HCT116 (cell line): ENCODE results near the gene POLR1A. TPM values are rescaled to one million over a fixed set of nuclear protein-coding genes. Genes with fewer than 3 reads are reported as not detected.
"Not testable (repeated sequence)": the region's sequence is repeated elsewhere in the genome, so short reads cannot be mapped to it uniquely, and the experiment has no call there.

ENCODE experiments used
- ATAC-seq: fragments of 200-7000 bp; cut with Tn5 transposase; 2 replicates; pipeline ENCODE4 v1.9.1; 2020; ENCODE audit warnings: mild to moderate bottlenecking, moderate library complexity
- BruUV-seq: library from RNA; stranded (reverse); fragments of 400-500 nt; replicated peaks from 2 replicates; lab custom pipeline; 2021; lab: Mats Ljungman, UMichigan
- CTCF ChIA-PET: fragments of 300-600 bp; sonication (Branson Sonifier 250); formaldehyde crosslinking; loops from one replicate; lab custom pipeline; 2021; ENCODE audit warnings: antibody characterized with exemption; lab: Charles Lee
- POLR2A ChIA-PET: fragments of 300-600, 350-600 bp; sonication (Branson Sonifier 250); formaldehyde crosslinking; loops from one replicate; lab custom pipeline; 2021; ENCODE audit warnings: antibody characterized with exemption; lab: Charles Lee
- RAD21 ChIA-PET, 2 experiments: fragments of 300-600 bp; sonication (Branson Sonifier 250); formaldehyde crosslinking; loops; one replicate each; lab custom pipeline; 2023; ENCODE audit warnings: low total read pairs in 2 of 2; ENCODE audit not compliant: uncharacterized antibody in 2 of 2, unreplicated experiment in 2 of 2, low non-redundant PET in 1 of 2; lab: Charles Lee
- DNase-seq: peaks from one replicate; pipeline ENCODE4 v3.0.0-alpha.2; 2010; ENCODE audit warnings: low read depth, low spot score
- H2AFZ ChIP-seq: fragments of 200-600 bp; shearing (Covaris generic), sonication (generic); 2 replicates; pipeline ENCODE4 v1.6.1; 2017; ENCODE audit warnings: low read depth, mixed run types, mixed read lengths, antibody characterized with exemption, low read length; ENCODE audit not compliant: poor library complexity, severe bottlenecking
- H3K27ac ChIP-seq: 2 replicates; pipeline ENCODE4 v1.5.1; 2012; ENCODE audit warnings: low read depth, low read length
- H3K27me3 ChIP-seq: fragments of 200-600 bp; sonication (generic); 2 replicates; pipeline ENCODE4 v1.6.1; 2016; ENCODE audit warnings: mixed run types, low read length, mixed read lengths; ENCODE audit not compliant: insufficient read depth
- H3K36me3 ChIP-seq, 2 experiments: fragments of 200-500 bp in 1 of 2; fragments of 200-600 bp in 1 of 2; sonication (Bioruptor generic) in 1 of 2; sonication (generic) in 1 of 2; 2 replicates each; pipeline versions ENCODE4 v1.5.1 to v1.6.1; 2014 to 2016; ENCODE audit warnings: low read length in 2 of 2, inconsistent platforms in 1 of 2, mixed read lengths in 1 of 2, mixed run types in 1 of 2; ENCODE audit not compliant: insufficient read depth in 2 of 2, control insufficient read depth in 1 of 2
- H3K4me1 ChIP-seq, 2 experiments: fragments of 200-600 bp in 1 of 2; sonication (generic) in 1 of 2; 2 replicates each; pipeline versions ENCODE4 v1.5.1 to v1.6.1; 2012 to 2017; ENCODE audit warnings: low read length in 2 of 2, inconsistent platforms in 1 of 2, mild to moderate bottlenecking in 1 of 2, mixed read lengths in 1 of 2, mixed run types in 1 of 2, moderate library complexity in 1 of 2; ENCODE audit not compliant: insufficient read depth in 2 of 2, control insufficient read depth in 1 of 2
- H3K4me2 ChIP-seq: fragments of 200-600 bp; sonication (generic); 2 replicates; pipeline ENCODE4 v1.6.1; 2017; ENCODE audit warnings: mixed run types, low read length, mixed read lengths
- H3K4me3 ChIP-seq, 2 experiments: fragments of 200-600 bp in 1 of 2; sonication (generic) in 1 of 2; replicated peaks in 1 of 2; 2 replicates each; pipeline ENCODE4 v1.5.1; 2011 to 2016; ENCODE audit warnings: low read length in 2 of 2, control low read depth in 1 of 2, low read depth in 1 of 2, mild to moderate bottlenecking in 1 of 2, mixed read lengths in 1 of 2, mixed run types in 1 of 2
- H3K79me2 ChIP-seq: fragments of 200-600 bp; sonication (generic); 2 replicates; pipeline ENCODE4 v1.6.1; 2017; ENCODE audit warnings: mild to moderate bottlenecking, mixed run types, low read length, moderate library complexity, mixed read lengths; ENCODE audit not compliant: insufficient read depth
- H3K9ac ChIP-seq: fragments of 200-600 bp; sonication (generic); 2 replicates; pipeline ENCODE4 v1.6.1; 2016; ENCODE audit warnings: low read length, mixed read lengths
- H3K9me2 ChIP-seq: fragments of 200-600 bp; sonication (generic), shearing (Covaris generic); 2 replicates; pipeline ENCODE4 v1.6.1; 2017; ENCODE audit warnings: mixed run types, mild to moderate bottlenecking, moderate library complexity; ENCODE audit not compliant: insufficient read depth
- H3K9me3 ChIP-seq, 2 experiments: fragments of 200-500 bp in 1 of 2; fragments of 200-600 bp in 1 of 2; sonication (Bioruptor generic) in 1 of 2; sonication (generic) in 1 of 2; 2 replicates each; pipeline ENCODE4 v1.6.1; 2014 to 2017; ENCODE audit warnings: low read length in 2 of 2, mixed read lengths in 2 of 2, inconsistent platforms in 1 of 2, low read depth in 1 of 2, mild to moderate bottlenecking in 1 of 2, mixed run types in 1 of 2, moderate library complexity in 1 of 2; ENCODE audit not compliant: control insufficient read depth in 1 of 2, insufficient read depth in 1 of 2
- H4K20me1 ChIP-seq: fragments of 200-600 bp; sonication (generic), shearing (Covaris generic); 2 replicates; pipeline ENCODE4 v1.6.1; 2017; ENCODE audit warnings: mixed run types, mild to moderate bottlenecking, moderate library complexity; ENCODE audit not compliant: insufficient read depth
- MAX ChIP-seq: IDR thresholded peaks from 2 replicates; pipeline ENCODE4 v1.6.1; 2012
- SRF ChIP-seq: IDR thresholded peaks from 2 replicates; pipeline ENCODE4 v1.6.1; 2012; ENCODE audit warnings: low read depth
- TCF7L2 ChIP-seq: IDR thresholded peaks from 2 replicates; pipeline ENCODE4 v1.7.0; 2011; ENCODE audit warnings: borderline replicate concordance, inconsistent platforms; ENCODE audit not compliant: insufficient read depth, insufficient read length; ENCODE audit errors: extremely low read depth
- YY1 ChIP-seq: IDR thresholded peaks from 2 replicates; pipeline ENCODE4 v1.6.1; 2011; ENCODE audit warnings: low read length, low read depth, moderate library complexity, mild to moderate bottlenecking; ENCODE audit not compliant: insufficient replicate concordance; ENCODE audit errors: extremely low read depth
- intact Hi-C: fragments of 100-400 bp; cut with micrococcal nuclease; formaldehyde crosslinking; loops from 2 replicates; pipeline ENCODE4 v1.10.0; 2022
- total RNA-seq: library from RNA; stranded (reverse); gene quantifications from one replicate; pipeline ENCODE4 v1.2.1, GENCODE V29; 2021; ENCODE audit not compliant: unreplicated experiment
- TF ChIP-seq, protein P1 (sequence below): IDR thresholded peaks from 2 replicates; pipeline ENCODE4 v1.6.1; 2012

Gene POLR1A
- total RNA-seq, 1 experiment from 2014 or later, result 46.6 TPM

DNA sequence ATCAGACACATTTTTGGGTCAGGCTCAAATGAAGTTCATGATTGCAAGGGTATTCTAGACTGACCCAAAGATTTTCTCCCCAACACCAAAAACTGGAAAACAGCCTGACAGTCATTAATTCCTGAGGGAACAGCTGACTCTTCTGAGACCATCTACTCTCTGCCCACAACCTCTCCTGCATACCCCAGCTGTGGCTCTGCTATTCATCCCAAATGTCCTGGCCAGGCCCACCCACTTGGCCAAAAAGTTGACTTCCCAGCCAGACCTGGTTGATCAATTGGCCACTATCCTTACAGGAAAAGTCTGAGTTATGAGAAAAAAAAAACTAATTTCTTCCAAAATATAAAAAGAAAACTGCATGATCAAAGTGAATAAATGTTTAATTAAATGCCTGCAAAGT is 113.1 kb downstream of the POLR1A start:
- intact Hi-C loops, result no loop called here
- ATAC-seq (no peak), DNase-seq (no peak)
- TF ChIP-seq YY1 (no peak), SRF (no peak), MAX (no peak), TCF7L2 (no peak)
- TF ChIP-seq, protein P1, sequence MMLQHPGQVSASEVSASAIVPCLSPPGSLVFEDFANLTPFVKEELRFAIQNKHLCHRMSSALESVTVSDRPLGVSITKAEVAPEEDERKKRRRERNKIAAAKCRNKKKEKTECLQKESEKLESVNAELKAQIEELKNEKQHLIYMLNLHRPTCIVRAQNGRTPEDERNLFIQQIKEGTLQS, result no peak
- Histone ChIP-seq H3K4me1 (peaks cover 0 to 6% of the 10 kb centered on the region in 2 experiments; a peak in 1 of 4 replicates), H4K20me1 (no peaks in the 10 kb centered on the region), H3K79me2 (no peaks in the 10 kb centered on the region), H3K4me3 (no peak overlapping the region), H2AFZ (no peak overlapping the region), H3K4me2 (no peak overlapping the region), H3K27ac (no peak overlapping the region), H3K9ac (no peak overlapping the region), H3K27me3 (no peaks in the 10 kb centered on the region), H3K9me3 (no peaks in the 10 kb centered on the region), H3K9me2 (no peaks in the 10 kb centered on the region), H3K36me3 (no peaks in the 10 kb centered on the region)
- POLR2A ChIA-PET, result no interaction called here
- CTCF ChIA-PET, result no interaction called here
- no TSS peak for BruUV-seq
- RAD21 ChIA-PET, result no interaction called here

GRCh38 chr2:85992053-85992452 is 113.6 kb downstream of the POLR1A start:
- H3K4me2 ChIP-seq, BruUV-seq, H3K27ac ChIP-seq, H3K9me3 ChIP-seq, H3K36me3 ChIP-seq, H3K9ac ChIP-seq, H2AFZ ChIP-seq, H3K27me3 ChIP-seq, H3K79me2 ChIP-seq, RAD21 ChIA-PET, DNase-seq, POLR2A ChIA-PET, CTCF ChIA-PET, ATAC-seq, H4K20me1 ChIP-seq, H3K4me3 ChIP-seq, H3K9me2 ChIP-seq, H3K4me1 ChIP-seq, intact Hi-C loops: not testable (repeated sequence)
